ENCODE data around the gene SPINK8. TPM values are rescaled to one million over a fixed set of nuclear protein-coding genes. Genes with fewer than 3 reads are reported as not detected.
"Not testable (repeated sequence)": the region's sequence is repeated elsewhere in the genome, so short reads cannot be mapped to it uniquely, and the experiment has no call there.

The SPINK8 gene
- not detected in 2 replicates for total RNA-seq (2021; fragmentation: NEBNext Ultra II Directional; extraction: Animal tissue kit (Norgen Biotek cat#: 25700))
- polyA plus RNA-seq (2011; rRNA removed): 0.29 TPM in 1 of 2 replicates, not detected in the other
- not detected for polyA plus RNA-seq (2011; cell fraction: cytosol; rRNA removed)
- polyA plus RNA-seq (2011; cell fraction: nucleus; rRNA removed): not detected
- not detected in 4 replicates for polyA plus RNA-seq (2012, experiment 1 of 2)
- not detected for polyA plus RNA-seq (2012, experiment 2 of 2)
- polyA plus RNA-seq (2013, experiment 1 of 2): not detected
- polyA plus RNA-seq (2013, experiment 2 of 2): not detected
- polyA minus RNA-seq (2011; rRNA and poly(A)+ RNA removed): not detected in 2 replicates
- polyA minus RNA-seq (2011; cell fraction: cytosol; rRNA and poly(A)+ RNA removed): not detected
- polyA minus RNA-seq (2011; cell fraction: nucleus; rRNA and poly(A)+ RNA removed): not detected
- long read RNA-seq, experiment 1: 0 reads
- long read RNA-seq, experiment 2: 0 reads

DNA sequence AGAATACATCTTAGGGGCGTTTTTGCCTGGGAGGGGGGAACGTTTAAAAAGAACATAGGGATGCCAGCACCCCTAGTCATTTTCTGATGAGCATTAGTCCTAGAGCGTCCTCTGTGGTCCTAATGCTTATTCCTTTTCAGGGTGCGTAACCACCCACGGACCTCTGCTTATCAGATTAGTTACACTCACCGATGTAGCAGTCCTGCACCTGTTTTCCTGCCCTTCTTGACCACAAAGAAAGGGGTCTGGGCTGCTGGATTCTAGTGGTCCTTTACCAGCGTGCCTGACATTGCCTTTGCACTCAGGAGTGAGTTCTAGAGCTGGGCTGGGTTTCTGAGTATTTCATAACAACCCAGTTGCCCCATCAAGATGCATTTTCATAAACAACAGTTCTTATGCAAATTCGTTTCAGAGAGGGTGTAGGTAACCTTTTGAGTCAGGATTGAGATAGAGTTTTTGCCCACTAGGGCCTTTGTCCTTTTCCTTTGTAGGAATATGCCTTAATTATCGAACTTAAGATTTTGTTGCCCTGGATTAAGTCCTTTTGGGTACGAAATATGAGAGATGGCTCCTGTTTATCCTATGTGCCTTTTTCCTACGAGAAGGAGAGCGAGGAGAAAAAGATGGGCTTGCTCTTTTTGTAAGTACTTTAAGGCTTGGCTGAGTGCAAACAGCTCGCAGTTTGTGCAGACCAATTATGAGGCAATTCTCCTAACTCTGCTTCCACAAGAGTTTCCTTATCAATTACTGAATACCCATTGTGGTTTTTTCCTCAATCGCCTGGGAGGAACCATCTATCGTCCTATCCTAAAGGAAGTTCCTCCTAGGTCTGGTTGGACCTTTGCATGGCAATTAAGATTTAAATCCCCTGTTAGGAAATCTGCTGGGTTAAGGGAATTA is at the start of gene SPINK8:
Gene SPINK8, minus strand, starts transcription at position 316 of the 900 bp plus-strand sequence. CDS start 5,320 bp downstream, outside the sequence.
- FAIRE-seq; H3K23ac ChIP-seq (ENCODE audit: insufficient read length); CTCF ChIA-PET (ENCODE audit: partially characterized antibody): not testable (repeated sequence)

More for the DNA sequence above, at the start of gene SPINK8:
- not testable (repeated sequence) for H3K27ac ChIP-seq (ENCODE audit: low read depth, low read length); H4K5ac ChIP-seq (ENCODE audit: insufficient read length, low read depth, low read length); DNase-seq (ENCODE audit: low read depth in 1 of 2, low spot score in 2 of 2); H3K23me2 ChIP-seq (ENCODE audit: low read depth, low read length); H3K56ac ChIP-seq (replicated peaks; ENCODE audit: insufficient read length, low read depth, low read length); H2AFZ ChIP-seq (ENCODE audit: low read length); H2BK120ac ChIP-seq (replicated peaks; ENCODE audit: low read depth, low read length); H3K4me1 ChIP-seq (replicated peaks in 1 of 4; ENCODE audit: control insufficient read depth in 3 of 4, insufficient read depth in 4 of 4, low read length in 3 of 4); H2AK5ac ChIP-seq (ENCODE audit: low read depth, low read length); H2BK20ac ChIP-seq (ENCODE audit: low read length); H3K14ac ChIP-seq (ENCODE audit: insufficient read length); H2BK5ac ChIP-seq (ENCODE audit: low read depth, low read length); H2BK15ac ChIP-seq (ENCODE audit: low read length); H3K27me3 ChIP-seq (replicated peaks in 1 of 4; ENCODE audit: control insufficient read depth in 3 of 4, extremely low read depth in 1 of 4, insufficient read depth in 3 of 4, low read length in 3 of 4); H4K91ac ChIP-seq (replicated peaks; ENCODE audit: insufficient read length, low read length); H2BK12ac ChIP-seq (ENCODE audit: low read depth, low read length); H3K79me1 ChIP-seq (ENCODE audit: low read depth, low read length); H4K20me1 ChIP-seq (replicated peaks in 1 of 2; ENCODE audit: control insufficient read depth in 1 of 2, insufficient read depth in 2 of 2, low read length in 2 of 2); H3K4ac ChIP-seq (replicated peaks; ENCODE audit: insufficient read length, low read depth, low read length); H3K4me2 ChIP-seq (ENCODE audit: insufficient read depth in 1 of 2, low read depth in 2 of 2, low read length in 2 of 2); H3K4me3 ChIP-seq (ENCODE audit: extremely low read depth in 1 of 4, insufficient read depth in 2 of 4, low read depth in 3 of 4, low read length in 4 of 4); H3K9me3 ChIP-seq (ENCODE audit: insufficient read depth in 2 of 2, low read depth in 1 of 2, low read length in 1 of 2); H3K36me3 ChIP-seq (ENCODE audit: control insufficient read depth in 2 of 4, insufficient read depth in 4 of 4, low read length in 3 of 4); H4K8ac ChIP-seq (ENCODE audit: extremely low read depth, insufficient read depth, low read length); H3K18ac ChIP-seq (ENCODE audit: extremely low read depth, low read length); H3K9ac ChIP-seq (replicated peaks in 1 of 4; ENCODE audit: extremely low read depth in 1 of 4, low read depth in 3 of 4, low read length in 3 of 4); H3K79me2 ChIP-seq (ENCODE audit: control insufficient read depth in 1 of 2, insufficient read depth in 2 of 2, low read length in 2 of 2)
- POLR2A ChIA-PET (ENCODE audit: partially characterized antibody): interaction anchor here (1.5 kb wide), 1 partner anchor 12 kb away, joined by 3 read pairs; no protein-coding TSS in a partner anchor
- WGBS, 2 experiments (ENCODE audit: extremely low coverage in 1 of 2, insufficient coverage in 1 of 2, insufficient read length in 1 of 2, insufficient replicate concordance in 2 of 2, low coverage in 1 of 2, low lambda C conversion rate in 2 of 2, missing lambda C conversion rate in 1 of 2): 81% methylated on average over 15 of the region's 15 CpGs; no CpG with 5 or more reads in 1 of the 2 experiments
